Neutrophil (primary cell): Measurements from ENCODE around the gene PLXNB2.

Source experiments
- H3K27ac ChIP-seq: fragments of 200-600 bp; sonication (generic); 2 replicates; pipeline ENCODE4 v1.5.1; 2016; ENCODE audit warnings: mild to moderate bottlenecking, moderate library complexity
- H3K27me3 ChIP-seq: fragments of 200-600 bp; sonication (generic); 2 replicates; pipeline ENCODE4 v1.6.0; 2016; ENCODE audit warnings: mild to moderate bottlenecking
- H3K36me3 ChIP-seq: fragments of 200-600 bp; sonication (generic); 2 replicates; pipeline ENCODE4 v1.5.1; 2017
- H3K4me1 ChIP-seq, 2 experiments: fragments of 200-600 bp in 1 of 2; sonication (generic) in 1 of 2; 1 replicate in 1 of 2; 2 replicates in 1 of 2; pipeline versions ENCODE4 v1.5.1 to v1.6.1; 2013 to 2016; ENCODE audit warnings: low read depth in 1 of 2, low read length in 1 of 2, mild to moderate bottlenecking in 1 of 2, moderate library complexity in 1 of 2; ENCODE audit not compliant: control insufficient read depth in 1 of 2, insufficient read depth in 1 of 2
- H3K4me3 ChIP-seq, 2 experiments: fragments of 200-600 bp in 1 of 2; sonication (generic) in 1 of 2; 1 replicate in 1 of 2; 2 replicates in 1 of 2; pipeline ENCODE4 v1.5.1; 2013 to 2016; ENCODE audit warnings: low read depth in 1 of 2, low read length in 1 of 2, mild to moderate bottlenecking in 1 of 2, moderate library complexity in 1 of 2
- H3K9me3 ChIP-seq: fragments of 200-600 bp; sonication (generic); 2 replicates; pipeline ENCODE4 v1.5.1; 2016
- TF ChIP-seq, protein P1 (sequence below): fragments of 200-600 bp; sonication (generic); IDR thresholded peaks from 2 replicates; pipeline ENCODE4 v1.5.1; 2016; ENCODE audit warnings: antibody characterized with exemption

Gene PLXNB2, protein sequence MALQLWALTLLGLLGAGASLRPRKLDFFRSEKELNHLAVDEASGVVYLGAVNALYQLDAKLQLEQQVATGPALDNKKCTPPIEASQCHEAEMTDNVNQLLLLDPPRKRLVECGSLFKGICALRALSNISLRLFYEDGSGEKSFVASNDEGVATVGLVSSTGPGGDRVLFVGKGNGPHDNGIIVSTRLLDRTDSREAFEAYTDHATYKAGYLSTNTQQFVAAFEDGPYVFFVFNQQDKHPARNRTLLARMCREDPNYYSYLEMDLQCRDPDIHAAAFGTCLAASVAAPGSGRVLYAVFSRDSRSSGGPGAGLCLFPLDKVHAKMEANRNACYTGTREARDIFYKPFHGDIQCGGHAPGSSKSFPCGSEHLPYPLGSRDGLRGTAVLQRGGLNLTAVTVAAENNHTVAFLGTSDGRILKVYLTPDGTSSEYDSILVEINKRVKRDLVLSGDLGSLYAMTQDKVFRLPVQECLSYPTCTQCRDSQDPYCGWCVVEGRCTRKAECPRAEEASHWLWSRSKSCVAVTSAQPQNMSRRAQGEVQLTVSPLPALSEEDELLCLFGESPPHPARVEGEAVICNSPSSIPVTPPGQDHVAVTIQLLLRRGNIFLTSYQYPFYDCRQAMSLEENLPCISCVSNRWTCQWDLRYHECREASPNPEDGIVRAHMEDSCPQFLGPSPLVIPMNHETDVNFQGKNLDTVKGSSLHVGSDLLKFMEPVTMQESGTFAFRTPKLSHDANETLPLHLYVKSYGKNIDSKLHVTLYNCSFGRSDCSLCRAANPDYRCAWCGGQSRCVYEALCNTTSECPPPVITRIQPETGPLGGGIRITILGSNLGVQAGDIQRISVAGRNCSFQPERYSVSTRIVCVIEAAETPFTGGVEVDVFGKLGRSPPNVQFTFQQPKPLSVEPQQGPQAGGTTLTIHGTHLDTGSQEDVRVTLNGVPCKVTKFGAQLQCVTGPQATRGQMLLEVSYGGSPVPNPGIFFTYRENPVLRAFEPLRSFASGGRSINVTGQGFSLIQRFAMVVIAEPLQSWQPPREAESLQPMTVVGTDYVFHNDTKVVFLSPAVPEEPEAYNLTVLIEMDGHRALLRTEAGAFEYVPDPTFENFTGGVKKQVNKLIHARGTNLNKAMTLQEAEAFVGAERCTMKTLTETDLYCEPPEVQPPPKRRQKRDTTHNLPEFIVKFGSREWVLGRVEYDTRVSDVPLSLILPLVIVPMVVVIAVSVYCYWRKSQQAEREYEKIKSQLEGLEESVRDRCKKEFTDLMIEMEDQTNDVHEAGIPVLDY (N-terminal part only)

DNA sequence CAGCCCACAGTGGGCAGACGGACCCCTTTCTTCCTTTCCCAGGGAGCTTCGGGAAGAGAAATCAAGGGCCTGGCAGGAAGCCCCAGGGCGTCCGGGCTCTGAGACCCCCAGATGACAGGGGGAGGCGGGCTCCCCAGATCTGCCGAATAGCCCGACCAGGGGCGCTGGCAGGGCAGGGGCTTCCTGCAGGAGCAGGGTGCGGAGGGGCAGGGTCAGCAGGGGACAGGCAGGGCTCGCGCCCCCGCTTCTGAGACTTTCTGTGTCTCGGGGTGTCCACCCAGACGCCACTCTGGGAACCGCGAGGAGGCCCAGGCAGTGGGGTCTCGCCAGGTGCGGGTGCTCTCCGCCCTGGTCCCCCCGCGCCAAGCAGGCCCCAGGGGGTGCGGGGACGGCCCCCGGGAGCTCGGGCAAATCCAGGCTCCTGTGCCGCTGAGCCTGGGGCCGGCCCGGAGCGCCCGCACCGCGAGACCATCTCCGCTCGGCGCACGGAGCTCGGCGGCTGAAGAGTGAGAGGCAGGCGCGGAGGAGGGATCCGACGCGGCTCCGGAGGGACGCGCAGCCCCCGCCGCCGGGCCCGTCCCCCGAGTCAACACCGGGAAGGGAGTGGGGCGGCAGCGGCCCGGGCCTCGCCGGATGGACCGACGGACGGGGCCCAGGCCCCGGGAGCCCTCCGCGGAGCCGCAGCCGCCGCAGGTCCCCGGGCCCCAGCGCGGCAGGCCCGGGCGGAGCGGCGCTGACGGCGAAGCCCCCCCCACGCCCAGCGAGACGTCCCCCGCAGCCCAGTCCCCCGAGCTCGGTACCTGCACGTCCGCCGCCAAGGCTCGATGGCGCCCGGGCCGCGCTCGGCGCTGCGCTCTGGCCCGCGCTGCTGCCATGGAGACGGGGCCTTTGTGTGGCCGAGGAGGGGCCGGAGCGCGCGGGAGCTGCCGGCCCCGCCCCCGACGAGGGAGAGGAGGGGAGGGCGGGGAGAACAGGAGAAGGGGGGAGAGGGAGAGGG, at the start of gene PLXNB2:
PLXNB2 (minus strand) TSS at position 894 of the 997 bp plus-strand sequence. CDS start 17,062 bp downstream, outside the sequence.
- Histone ChIP-seq H3K27me3 (peaks cover 98% of the 10 kb centered on the region), H3K4me1 (peaks cover 0 to 8% of the 10 kb centered on the region in 2 experiments), H3K27ac (no peak within 1 kb of the TSS), H3K36me3 (no peaks in the 10 kb centered on the region), H3K4me3 (no peak within 1 kb of the TSS), H3K9me3 (no peaks in the 10 kb centered on the region)
- TF ChIP-seq, protein P1, sequence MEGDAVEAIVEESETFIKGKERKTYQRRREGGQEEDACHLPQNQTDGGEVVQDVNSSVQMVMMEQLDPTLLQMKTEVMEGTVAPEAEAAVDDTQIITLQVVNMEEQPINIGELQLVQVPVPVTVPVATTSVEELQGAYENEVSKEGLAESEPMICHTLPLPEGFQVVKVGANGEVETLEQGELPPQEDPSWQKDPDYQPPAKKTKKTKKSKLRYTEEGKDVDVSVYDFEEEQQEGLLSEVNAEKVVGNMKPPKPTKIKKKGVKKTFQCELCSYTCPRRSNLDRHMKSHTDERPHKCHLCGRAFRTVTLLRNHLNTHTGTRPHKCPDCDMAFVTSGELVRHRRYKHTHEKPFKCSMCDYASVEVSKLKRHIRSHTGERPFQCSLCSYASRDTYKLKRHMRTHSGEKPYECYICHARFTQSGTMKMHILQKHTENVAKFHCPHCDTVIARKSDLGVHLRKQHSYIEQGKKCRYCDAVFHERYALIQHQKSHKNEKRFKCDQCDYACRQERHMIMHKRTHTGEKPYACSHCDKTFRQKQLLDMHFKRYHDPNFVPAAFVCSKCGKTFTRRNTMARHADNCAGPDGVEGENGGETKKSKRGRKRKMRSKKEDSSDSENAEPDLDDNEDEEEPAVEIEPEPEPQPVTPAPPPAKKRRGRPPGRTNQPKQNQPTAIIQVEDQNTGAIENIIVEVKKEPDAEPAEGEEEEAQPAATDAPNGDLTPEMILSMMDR: no peak

DNA sequence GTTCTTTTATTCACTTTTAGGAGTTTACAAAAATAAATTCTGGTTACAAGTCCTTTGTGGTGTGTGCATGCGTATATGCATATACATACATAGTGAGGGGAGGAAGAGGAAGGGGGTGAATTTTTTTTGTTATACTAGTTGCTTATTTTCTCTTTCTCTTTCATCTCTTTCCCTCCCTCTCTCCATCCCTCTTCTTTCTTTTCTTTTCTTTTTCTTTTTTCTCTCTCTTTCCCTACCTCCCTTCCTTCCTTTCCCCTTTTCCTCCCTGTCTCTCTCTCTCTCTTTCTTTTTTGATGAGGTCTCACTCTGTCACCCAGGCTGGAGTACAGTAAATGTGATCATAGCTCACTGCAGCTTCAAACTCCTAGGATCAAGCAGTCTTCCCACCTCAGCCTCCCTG, 49.8 kb upstream of the PLXNB2 start:
- H3K4me3 ChIP-seq: no peak overlapping the region
- no peaks in the 10 kb centered on the region for H3K9me3 ChIP-seq
- H3K4me1 ChIP-seq: no peaks in the 10 kb centered on the region
- TF ChIP-seq, protein P1: no peak
- no peak overlapping the region for H3K27ac ChIP-seq
- no peaks in the 10 kb centered on the region for H3K27me3 ChIP-seq
- peaks cover 31% of the 10 kb centered on the region for H3K36me3 ChIP-seq

DNA sequence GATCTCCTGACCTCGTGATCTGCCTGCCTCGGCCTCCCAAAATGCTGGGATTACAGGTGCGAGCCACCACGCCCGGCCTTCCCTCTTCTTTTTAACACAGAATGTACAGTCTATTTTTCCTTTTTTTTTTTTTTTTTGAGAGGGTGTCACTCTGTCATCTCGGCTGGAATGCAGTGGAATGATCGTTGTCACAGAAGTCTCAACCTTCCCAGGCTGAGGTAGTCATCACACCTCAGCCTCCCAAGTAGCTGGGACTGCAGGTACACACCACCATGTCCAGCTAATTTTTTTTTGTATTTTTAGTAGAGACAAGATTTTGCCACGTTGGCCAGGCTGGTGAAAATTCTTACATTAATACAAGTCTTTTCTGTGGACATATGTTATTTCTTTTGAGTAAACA, 48.7 kb upstream of the PLXNB2 start:
- Histone ChIP-seq H3K9me3 (no peaks in the 10 kb centered on the region), H3K4me3 (no peak overlapping the region), H3K27me3 (no peaks in the 10 kb centered on the region), H3K36me3 (peaks cover 31% of the 10 kb centered on the region), H3K27ac (no peak overlapping the region), H3K4me1 (no peaks in the 10 kb centered on the region)
- TF ChIP-seq, protein P1: no peak

DNA sequence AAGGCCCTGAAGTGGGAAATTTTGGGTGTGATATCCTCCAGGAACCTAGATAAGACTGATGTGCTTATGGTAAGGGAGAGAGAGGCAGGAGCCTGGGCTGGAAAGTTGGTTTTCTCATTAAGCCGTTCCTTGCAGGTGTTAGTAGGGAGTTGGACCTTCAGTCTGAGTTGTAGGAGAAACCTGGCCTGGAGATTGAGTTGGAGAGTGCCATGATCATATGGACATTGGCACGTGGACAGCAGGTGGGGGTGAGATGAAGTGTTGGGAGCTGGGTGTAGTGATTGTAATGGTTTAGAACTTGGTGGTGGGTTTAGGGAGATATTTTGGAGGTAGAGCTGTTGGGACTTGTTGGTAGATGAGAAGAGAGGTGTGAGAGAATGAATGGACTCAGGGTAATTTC, 40.6 kb upstream of the PLXNB2 start:
- Histone ChIP-seq H3K27ac (no peak overlapping the region), H3K36me3 (peaks cover 17% of the 10 kb centered on the region), H3K9me3 (no peaks in the 10 kb centered on the region), H3K4me1 (no peaks in the 10 kb centered on the region), H3K27me3 (no peaks in the 10 kb centered on the region), H3K4me3 (no peak overlapping the region)
- TF ChIP-seq, protein P1: no peak
